GM18517 (cell line): ENCODE data around the gene SH3GL3.

Experiments
- ATAC-seq: cut with Tn5 transposase; IDR thresholded peaks from one replicate; pipeline ENCODE4 v1.9.1; 2021; ENCODE audit warnings: mild to moderate bottlenecking, moderate library complexity; ENCODE audit not compliant: unreplicated experiment

SH3GL3 gene

DNA sequence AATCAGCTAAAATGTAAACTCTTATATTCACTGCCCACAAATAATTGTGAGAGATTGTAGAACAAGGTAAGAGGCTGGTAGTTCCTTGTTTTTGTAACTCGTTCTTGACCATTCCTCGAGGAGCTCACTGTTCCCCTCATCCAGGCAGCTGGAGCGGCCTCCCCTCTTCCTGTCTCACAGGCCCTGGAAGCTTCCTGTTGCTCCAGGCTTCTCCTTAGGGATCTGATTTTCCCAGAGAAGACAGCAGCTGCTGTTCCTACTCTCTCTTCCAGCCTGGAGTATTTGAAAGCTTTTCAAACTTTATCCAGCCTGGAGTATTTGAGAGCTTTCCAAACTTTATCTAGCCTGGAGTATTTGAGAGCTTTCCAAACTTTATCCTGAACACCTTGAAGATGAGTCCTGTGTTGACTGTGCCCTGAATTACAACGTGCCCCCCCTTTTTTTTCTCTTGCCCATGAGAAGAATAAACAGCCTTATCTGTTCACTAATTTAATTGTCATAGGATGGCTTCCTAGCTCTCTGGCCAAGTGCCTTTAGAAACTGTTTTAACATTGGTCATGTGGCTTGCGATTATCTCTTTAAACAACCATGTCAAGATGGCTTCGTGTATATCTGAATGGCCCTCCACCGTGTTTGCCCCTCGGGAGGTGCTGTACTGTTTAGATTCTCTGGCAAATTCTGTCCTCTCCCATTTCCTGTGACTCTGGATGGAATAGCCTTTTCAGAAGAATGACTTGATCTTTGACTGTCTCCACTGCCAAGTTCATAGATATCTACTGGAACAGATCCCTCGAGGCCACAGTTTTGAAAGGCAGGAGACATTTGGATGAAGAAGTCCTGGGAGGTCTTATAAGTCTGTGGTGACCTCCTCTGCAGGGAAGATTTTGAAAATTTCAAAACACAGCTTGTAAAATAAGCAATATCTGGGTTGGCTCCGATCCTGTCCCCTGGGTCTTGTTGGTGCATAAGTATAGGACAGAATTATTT is 211.6 kb downstream of the SH3GL3 start:
- no peak for ATAC-seq

GRCh38 chr15:83659417-83659812 is 212.3 kb downstream of the SH3GL3 start:
- ATAC-seq: no peak

DNA sequence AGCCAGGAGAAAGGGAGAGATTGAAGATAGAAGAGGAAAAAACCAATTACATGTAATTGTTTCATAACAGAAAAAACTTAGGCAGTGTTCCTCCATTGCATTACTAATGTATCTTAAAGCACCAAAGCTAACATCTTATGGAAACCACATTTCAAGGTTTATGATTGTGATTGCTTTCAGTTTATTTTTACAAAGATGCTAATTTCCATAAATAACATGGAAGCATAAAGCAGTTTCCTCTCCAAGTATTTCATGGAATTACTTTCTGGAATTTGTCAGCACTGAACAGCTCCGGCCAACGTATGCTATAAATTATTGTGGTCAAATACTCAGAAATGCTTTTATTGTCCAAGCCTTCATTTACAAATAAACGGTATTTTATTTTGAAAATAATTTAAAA is 218.3 kb downstream of the SH3GL3 start:
- ATAC-seq: no peak
